Limb (tissue), 2 donors: ENCODE results near the gene RPRM.
"Not testable (repeated sequence)": the region's sequence is repeated elsewhere in the genome, so short reads cannot be mapped to it uniquely, and the experiment has no call there.

ENCODE experiments used
- DNase-seq, 2 donors: peaks; one replicate each; pipeline ENCODE4 v3.0.0-alpha.2; 2016; ENCODE audit errors: extremely low spot score in 2 of 2

The RPRM gene

DNA sequence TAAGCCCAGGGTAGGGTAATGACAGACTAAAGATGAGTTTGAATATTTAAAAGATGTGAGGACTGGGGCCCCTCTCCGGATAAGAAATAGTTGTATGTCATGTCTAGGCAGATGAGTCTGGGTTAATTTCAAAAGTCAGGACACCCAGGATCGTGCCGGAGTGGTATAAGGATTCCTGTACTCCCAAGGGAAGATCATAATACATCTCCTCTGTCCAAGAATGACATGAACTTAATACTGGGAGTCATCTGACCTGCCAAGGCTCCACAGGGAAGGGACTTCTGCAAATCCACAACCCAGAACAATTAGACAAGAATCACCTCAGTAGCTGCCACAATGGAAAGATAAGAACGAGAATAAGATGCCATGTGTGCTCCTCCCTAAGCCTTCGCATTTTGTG lies 17.1 kb downstream of the RPRM start:
- no peak for DNase-seq

DNA sequence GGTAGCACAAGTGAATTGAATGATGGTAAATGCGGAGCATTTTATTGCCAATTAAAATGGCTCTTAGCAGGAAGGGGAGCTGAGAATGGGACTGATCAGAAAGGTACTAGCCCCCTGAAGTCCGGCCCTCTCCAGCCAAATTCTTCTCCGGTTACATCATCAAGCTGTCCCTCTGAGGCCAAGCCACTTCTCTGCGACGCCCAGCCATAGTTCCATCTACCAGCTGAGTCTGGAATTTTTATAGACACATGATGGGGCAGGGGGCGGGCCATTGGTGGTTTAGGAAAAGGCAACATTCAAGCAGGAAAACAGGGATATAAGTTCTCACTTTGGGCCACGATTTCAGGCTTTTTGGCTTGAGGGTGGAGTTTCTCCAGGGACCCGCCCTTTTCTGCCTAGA lies 22.7 kb downstream of the RPRM start:
- DNase-seq, result no peak

DNA sequence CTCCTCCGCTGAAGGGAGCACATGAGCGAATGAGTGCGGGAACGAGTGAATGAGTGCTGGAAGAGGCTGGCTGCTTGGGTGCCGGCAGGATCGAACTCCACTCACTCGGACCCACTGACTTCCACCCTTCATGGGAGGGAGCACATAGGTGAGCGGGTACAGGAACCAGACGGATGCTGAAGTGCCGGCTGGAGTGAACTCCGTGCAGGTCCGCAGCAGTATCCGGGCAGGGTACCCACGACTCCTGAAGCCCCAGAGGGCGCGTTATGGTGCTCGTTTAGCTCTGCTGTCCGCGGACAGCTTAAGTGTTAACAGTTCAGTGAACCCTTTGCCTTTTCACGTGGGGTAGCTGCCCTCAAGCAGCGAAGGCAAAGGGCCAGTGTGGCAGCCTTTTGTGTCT lies 23.2 kb downstream of the RPRM start:
- no peak for DNase-seq

DNA sequence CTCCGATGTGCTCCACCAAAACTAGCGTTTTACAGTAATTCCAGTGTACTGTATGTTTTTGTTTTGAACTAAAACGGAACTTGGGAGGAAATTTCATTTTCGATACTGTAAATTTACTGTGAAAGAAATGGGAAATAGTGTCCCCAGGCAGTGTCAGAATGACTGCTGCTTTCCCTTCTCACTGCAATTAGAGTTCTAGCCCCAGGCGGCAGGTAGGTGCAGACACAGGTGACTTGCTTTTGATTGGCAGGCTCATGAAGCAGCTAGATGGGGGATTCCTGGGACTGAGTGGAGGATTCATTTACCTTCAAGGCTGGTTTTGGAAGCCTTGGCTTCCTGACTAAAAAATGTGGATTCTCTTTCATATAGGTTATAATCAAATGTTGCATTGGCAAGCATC lies 27.0 kb downstream of the RPRM start:
- no peak for DNase-seq

DNA sequence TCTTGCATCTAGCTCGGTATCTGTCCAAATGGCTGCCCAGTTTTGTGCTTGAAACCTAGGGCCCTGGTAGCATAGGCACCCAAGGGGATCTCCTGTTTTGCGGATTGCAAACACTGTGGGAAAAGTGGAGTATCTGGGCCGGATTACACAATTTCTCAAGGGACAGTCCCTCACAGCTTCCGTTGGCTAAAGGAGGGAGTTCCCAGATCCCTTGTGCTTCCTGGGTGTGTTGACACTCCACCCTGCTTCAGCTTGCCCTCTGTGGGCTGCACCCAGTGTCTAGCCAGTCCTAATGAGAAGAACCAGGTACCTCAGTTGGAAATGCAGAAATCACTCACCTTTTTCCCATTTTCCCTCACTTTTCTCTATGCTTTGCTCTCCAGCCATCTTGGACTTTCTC lies 35.5 kb downstream of the RPRM start:
- DNase-seq, result no peak

DNA sequence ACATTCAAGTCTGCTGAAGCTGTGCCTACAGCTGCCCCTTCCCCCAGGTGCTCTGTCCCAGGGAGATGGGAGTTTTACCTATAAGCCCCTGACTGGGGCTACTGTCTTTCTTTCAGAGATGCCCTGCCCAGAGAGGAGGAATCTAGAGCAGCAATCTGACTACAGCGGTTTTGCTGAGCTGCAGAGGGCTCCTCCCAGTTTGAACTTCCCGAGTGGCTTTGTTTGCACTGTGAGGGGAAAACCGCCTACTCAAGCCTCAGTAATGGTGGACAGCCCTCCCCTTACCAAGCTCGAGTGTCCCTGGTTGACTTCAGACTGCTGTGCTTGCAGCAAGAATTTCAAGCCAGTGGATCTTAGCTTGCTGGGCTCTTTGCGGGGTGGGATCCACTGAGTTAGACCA lies 35.9 kb downstream of the RPRM start:
- DNase-seq, result not testable (repeated sequence)

DNA sequence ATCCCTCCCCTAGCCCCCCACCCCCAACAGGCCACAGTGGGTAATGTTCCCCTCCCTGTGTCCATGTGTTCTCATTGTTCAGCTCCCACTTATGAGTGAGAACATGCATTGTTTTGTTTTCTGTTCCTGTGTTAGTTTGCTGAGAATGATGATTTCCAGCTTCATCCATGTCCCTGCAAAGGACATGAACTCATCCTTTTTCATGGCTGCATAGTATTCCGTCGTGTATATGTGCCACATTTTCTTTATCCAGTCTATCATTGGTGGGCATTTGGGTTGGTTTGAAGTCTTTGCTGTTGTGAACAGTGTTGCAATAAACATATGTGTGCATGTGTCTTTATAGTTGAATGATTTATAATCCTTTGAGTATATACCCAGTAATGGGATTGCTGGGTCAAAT lies 38.5 kb downstream of the RPRM start:
- not testable (repeated sequence) for DNase-seq

DNA sequence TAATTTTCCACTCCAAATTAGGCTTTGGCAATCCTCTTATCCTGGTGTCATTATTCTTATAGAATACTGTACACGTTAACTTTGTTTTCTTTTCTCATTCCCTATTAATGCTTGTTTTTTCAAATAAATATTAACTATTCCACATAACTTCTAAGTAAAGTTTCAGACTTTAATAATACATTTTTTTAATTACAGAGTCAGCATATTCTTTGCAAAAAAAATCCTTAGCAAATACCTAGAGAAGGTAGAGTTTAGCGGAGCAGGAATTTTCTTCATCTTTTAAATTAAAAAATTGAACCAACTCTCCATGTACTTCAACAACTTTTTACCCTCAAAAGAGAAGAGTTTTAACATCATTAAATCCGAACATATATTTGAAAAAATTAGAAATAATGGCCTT lies 45.2 kb downstream of the RPRM start:
- no peak for DNase-seq

DNA sequence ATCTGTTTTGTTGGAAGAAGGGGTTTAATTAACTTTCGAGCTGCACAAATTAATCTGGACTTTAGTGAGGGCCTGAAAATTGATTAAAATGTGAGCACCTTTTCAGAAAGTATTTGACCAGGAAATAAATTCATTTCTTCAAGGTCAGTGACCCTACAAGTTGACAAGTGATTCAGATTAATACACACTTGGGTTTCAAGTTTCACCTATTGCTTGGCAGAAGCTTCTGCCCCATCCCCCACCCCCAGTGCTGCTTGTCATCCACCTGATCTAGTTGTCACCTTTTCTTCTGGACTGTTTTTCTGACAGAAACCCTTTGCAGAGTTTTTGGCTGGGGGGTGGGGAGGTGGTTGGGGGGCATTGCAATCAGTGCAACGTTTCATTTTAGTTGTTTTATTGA lies 46.2 kb downstream of the RPRM start:
- DNase-seq, result no peak

DNA sequence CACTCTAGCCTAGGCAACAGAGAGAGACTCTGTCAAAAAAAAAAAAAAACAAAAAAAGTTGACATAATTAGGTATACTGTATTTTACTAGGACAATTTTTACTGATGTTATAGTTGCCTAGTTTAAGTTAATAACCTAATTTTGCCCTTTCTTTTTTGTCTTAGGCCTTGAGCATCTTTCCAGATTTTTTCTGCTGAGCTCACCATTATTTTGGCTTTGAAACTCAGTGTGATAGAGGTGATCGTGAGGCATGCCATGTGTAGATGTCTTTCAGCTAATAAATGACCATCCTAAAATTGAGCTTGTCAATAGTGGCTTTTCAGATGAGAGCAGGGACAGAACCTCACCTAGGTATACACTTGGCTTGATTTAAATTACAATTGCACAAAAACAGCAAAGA lies 47.4 kb downstream of the RPRM start:
- DNase-seq, result no peak
